GM23338 (cell line): ENCODE results near the gene CELA1.

ENCODE experiments used
- CREB1 ChIP-seq: fragments of 250-450 bp; sonication (Bioruptor Pico); IDR thresholded peaks from 2 replicates; pipeline ENCODE4 v1.5.0; 2020; ENCODE audit warnings: low read depth, mild to moderate bottlenecking, moderate library complexity
- ETS1 ChIP-seq: IDR thresholded peaks from 2 replicates; pipeline ENCODE4 v1.6.1; 2016; ENCODE audit warnings: antibody characterized with exemption
- EZH2 ChIP-seq: fragments of 200-600 bp; sonication (generic); IDR thresholded peaks from one replicate; pipeline ENCODE4 v1.8.0; 2017; ENCODE audit warnings: antibody characterized with exemption, mild to moderate bottlenecking, low read depth; ENCODE audit not compliant: unreplicated experiment
- EZH2phosphoT487 ChIP-seq: fragments of 200-600 bp; sonication (generic); IDR thresholded peaks from one replicate; pipeline ENCODE4 v1.8.1; 2018; ENCODE audit warnings: antibody characterized with exemption; ENCODE audit not compliant: unreplicated experiment
- JUNB ChIP-seq: IDR thresholded peaks from one replicate; pipeline ENCODE4 v1.6.1; 2016; ENCODE audit warnings: antibody characterized with exemption; ENCODE audit not compliant: unreplicated experiment
- NANOG ChIP-seq: IDR thresholded peaks from 2 replicates; pipeline ENCODE4 v1.6.1; 2016; ENCODE audit warnings: antibody characterized with exemption, borderline replicate concordance
- POLR2AphosphoS5 ChIP-seq: IDR thresholded peaks from 2 replicates; pipeline ENCODE4 v1.6.1; 2016; ENCODE audit warnings: antibody characterized with exemption, low read depth
- REST ChIP-seq: IDR thresholded peaks from one replicate; pipeline ENCODE4 v1.6.1; 2018; ENCODE audit warnings: antibody characterized with exemption; ENCODE audit not compliant: unreplicated experiment
- ZNF114 ChIP-seq: fragments of 250-450 bp; sonication (Bioruptor Pico); IDR thresholded peaks from 2 replicates; pipeline ENCODE4 v1.5.0; 2020; ENCODE audit warnings: mild to moderate bottlenecking, moderate library complexity
- ZNF331 ChIP-seq: fragments of 250-450 bp; sonication (Bioruptor Pico); IDR thresholded peaks from 2 replicates; pipeline ENCODE4 v1.5.0; 2020; ENCODE audit warnings: low read depth, mild to moderate bottlenecking, moderate library complexity
- ZNF462 ChIP-seq: fragments of 250-450 bp; sonication (Bioruptor Pico); IDR thresholded peaks from 2 replicates; pipeline ENCODE4 v1.5.0; 2020; ENCODE audit warnings: mild to moderate bottlenecking, moderate library complexity
- TF ChIP-seq, protein P1 (sequence below), 2 experiments: fragments of 200-600 bp in 1 of 2; sonication (generic) in 1 of 2; conservative IDR thresholded peaks; 2 replicates each; pipeline versions ENCODE4 v1.5.1 to v1.6.1; 2016 to 2017; ENCODE audit warnings: antibody characterized with exemption in 2 of 2, low read depth in 2 of 2, mild to moderate bottlenecking in 2 of 2, moderate library complexity in 1 of 2

GRCh38 chr12:51386351-51386750 lies 39.9 kb upstream of the CELA1 start:
- no peak for TF ChIP-seq EZH2
- TF ChIP-seq, protein P1, sequence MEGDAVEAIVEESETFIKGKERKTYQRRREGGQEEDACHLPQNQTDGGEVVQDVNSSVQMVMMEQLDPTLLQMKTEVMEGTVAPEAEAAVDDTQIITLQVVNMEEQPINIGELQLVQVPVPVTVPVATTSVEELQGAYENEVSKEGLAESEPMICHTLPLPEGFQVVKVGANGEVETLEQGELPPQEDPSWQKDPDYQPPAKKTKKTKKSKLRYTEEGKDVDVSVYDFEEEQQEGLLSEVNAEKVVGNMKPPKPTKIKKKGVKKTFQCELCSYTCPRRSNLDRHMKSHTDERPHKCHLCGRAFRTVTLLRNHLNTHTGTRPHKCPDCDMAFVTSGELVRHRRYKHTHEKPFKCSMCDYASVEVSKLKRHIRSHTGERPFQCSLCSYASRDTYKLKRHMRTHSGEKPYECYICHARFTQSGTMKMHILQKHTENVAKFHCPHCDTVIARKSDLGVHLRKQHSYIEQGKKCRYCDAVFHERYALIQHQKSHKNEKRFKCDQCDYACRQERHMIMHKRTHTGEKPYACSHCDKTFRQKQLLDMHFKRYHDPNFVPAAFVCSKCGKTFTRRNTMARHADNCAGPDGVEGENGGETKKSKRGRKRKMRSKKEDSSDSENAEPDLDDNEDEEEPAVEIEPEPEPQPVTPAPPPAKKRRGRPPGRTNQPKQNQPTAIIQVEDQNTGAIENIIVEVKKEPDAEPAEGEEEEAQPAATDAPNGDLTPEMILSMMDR (conservative IDR thresholded peaks at IDR 0.05; ENCODE audit: low read depth in 2 of 2) = no peak
- no peak for TF ChIP-seq REST
- TF ChIP-seq NANOG = no peak
- TF ChIP-seq EZH2phosphoT487 = no peak
- TF ChIP-seq CREB1 (CRISPR knock-in tag) = no peak
- no peak for TF ChIP-seq POLR2AphosphoS5
- TF ChIP-seq ZNF462 (CRISPR knock-in tag) = no peak
- no peak for TF ChIP-seq JUNB
- TF ChIP-seq ETS1 = no peak
- no peak for TF ChIP-seq ZNF331 (CRISPR knock-in tag)
- no peak for TF ChIP-seq ZNF114 (CRISPR knock-in tag)
